Brain pericyte (primary cell): ENCODE data around the gene LDHAL6B.
"Not testable (repeated sequence)": the region's sequence is repeated elsewhere in the genome, so short reads cannot be mapped to it uniquely, and the experiment has no call there.

Experiments
- DNase-seq: peaks from one replicate; pipeline ENCODE4 v3.0.0-alpha.2; 2012; ENCODE audit warnings: low read depth, low spot score

LDHAL6B gene

DNA sequence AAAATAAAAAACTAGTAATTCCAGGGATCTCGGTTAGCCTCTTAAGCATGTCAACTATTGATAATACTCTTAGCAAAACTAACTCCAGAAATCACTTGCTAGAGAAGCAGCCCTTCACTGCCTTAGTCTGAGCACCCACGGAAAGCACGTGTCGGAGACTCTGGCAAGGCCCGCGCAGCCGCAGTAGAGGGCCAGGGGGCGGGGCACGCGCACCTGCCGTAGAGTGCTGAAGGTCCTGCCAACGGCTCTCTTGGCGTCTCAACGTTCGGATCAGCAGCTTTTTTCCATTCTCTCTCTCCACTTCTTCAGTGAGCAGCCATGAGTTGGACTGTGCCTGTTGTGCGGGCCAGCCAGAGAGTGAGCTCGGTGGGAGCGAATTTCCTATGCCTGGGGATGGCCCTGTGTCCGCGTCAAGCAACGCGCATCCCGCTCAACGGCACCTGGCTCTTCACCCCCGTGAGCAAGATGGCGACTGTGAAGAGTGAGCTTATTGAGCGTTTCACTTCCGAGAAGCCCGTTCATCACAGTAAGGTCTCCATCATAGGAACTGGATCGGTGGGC lies at the start of gene LDHAL6B:
Gene LDHAL6B (plus strand): TSS at position 221 of the 561 bp plus-strand sequence. CDS start 98 bp downstream, at position 319.
- no peak for DNase-seq

DNA sequence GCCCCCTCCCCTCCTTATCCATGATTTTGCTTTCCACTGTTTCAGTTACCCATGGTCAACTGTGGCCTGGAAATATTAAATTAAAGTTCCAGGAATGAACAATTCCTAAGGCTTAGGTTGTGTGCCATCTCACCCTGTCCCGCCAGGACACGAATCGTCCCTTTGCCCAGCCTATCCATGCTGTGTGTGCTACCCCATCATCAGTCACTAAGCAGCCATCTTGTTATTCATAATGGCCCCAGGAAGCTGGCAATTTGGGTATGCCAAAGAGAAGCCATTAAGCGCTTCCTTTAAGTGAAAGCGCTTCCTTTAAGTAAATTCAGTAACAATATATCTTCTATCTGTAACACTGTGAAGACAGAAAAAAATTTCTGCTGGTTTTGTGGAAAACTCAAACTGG lies 49.2 kb upstream of the LDHAL6B start:
- no peak for DNase-seq

GRCh38 chr15:59157840-59158700 lies 48.6 kb upstream of the LDHAL6B start:
- DNase-seq = no peak

DNA sequence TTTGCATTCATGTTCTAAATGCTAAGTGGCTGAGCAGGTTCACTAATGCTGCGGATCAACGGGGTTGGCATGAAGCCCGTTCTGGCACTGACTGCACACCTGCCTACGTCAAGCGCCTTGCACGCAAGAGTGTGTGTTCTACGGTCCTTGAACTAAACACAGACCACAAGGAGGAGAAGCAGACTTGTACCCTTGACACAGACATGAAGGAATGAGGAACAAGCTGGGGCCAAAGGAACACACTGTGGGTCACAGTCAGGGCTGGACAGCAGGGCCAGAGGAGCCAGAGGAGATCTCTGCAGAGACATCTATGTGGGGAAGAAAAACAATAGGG lies 48.0 kb upstream of the LDHAL6B start:
- no peak for DNase-seq

GRCh38 chr15:59159210-59159609 lies 47.4 kb upstream of the LDHAL6B start:
- DNase-seq = no peak

- DNase-seq = no peak
Observed at GRCh38 chr15:59160880-59161593, 45.6 kb upstream of the LDHAL6B start.

- DNase-seq = not testable (repeated sequence)
Observed at GRCh38 chr15:59162080-59162479, 44.6 kb upstream of the LDHAL6B start.

GRCh38 chr15:59165726-59166125 lies 40.9 kb upstream of the LDHAL6B start:
- no peak for DNase-seq

DNA sequence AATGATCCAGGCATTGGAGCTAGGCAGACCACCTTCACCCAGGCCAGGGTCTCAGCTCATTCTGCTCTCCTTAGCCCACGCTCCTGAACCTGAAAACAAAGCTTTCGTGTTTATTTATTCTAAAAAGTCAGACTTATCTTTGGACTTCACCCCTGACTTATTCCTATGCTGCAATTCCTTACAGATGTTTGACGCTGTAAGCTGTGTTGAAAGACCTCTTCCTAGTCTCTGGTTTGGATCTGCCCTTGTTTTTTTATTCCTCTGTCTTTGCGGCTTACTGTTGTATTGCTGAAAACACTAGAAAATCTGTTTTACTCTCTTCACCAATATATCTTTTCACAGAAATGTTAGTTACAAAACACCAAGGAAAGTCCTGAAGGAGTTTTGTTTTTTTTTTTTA lies 40.5 kb upstream of the LDHAL6B start:
- DNase-seq = no peak

DNA sequence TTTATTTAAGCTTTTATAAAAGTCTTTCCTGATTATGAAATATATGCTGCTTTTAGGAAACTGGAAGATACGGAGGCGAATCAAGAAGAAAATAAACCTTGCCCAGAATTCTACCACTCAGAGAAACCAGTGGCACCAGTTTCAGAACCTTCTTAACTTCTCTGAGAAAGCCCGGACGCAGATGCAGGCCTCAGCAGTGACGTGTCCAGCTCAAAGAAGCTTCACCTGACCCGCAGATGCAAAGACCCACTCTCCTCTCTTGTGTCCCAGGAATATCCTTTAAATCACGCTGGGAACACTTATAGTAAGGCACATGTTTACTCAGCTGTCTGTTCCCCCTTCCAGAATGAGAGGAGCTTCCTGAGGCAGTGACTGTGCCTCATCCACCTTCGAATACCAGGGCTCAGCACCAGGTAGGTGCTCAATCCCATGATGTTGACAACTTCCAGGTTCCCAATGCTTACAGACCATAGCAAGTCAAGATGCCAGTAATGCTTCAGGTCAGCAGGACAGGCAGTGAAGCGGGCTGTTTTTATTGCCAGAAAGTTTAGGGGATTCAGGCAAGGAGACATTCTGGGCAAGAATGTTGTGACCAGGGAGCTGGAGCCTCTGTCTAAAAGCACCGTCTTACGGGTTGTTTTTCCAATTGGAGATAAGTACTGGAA lies 39.9 kb upstream of the LDHAL6B start:
- no peak for DNase-seq

- DNase-seq = no peak
Observed at GRCh38 chr15:59168536-59168935, 38.1 kb upstream of the LDHAL6B start.

- no peak for DNase-seq
Observed at GRCh38 chr15:59169251-59169708, 37.4 kb upstream of the LDHAL6B start.

- no peak for DNase-seq
Observed at GRCh38 chr15:59170295-59171066, 36.2 kb upstream of the LDHAL6B start.

- no peak for DNase-seq
Observed at GRCh38 chr15:59171067-59171397, 35.6 kb upstream of the LDHAL6B start.

DNA sequence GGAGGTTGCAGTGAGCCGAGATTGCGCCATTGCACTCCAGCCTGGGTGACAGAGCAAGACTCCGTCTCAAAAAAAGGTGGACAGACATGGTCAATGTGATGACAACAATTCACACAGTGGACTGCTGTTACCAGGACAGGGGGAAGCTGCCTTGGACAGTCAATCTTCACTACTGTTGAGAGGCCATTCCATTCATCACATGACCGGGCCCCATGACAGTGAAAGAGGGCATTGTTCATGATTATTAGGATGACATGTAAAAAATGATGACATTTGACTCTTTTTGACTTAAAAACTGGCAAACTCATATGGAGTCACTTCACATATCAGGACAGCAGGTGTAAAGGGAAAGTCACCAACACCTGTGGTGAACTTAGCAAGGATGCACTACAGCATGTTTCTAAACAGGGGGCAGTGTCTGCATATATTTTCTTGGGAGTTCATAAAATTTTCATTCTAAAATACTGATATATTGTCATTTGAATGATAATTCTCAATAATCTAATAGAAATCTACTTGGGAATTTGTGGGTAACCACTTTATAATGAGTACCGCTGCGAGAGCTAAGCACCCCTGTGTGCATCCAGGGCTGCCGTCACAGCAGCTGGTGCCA lies 34.2 kb upstream of the LDHAL6B start:
- DNase-seq = no peak

GRCh38 chr15:59173194-59173593 lies 33.4 kb upstream of the LDHAL6B start:
- DNase-seq = no peak

DNA sequence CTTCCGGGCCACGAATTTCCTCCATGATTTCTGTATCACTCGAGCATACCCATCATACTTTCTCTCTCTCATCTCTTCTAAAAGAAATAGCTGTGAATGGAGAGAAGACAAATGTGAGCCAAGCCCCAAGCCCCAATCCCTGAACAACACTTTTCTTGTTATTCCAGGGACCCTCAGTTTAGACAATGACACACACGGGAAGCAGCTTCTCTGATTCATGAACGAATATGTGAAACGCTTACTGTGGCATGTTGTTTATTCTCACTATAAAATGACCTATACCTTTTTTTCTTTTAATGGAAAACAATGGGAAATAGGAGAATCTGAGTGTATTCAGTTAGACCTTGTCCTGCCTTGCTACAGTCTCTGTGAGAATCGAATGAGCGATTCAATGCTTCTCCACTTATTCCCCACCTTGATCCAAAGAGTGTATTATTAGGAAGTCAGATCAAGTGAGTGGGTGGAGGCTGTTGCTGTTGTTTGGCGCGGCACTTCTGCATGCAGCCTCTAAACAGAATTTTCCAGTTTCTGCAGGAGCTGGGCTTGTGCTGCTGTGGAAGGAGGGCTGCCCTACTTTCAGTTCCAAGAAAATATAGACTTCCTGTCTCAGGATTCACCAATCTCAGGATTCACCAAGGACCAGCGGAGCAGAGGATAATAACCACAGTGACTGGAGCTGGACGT lies 32.4 kb upstream of the LDHAL6B start:
- no peak for DNase-seq

DNA sequence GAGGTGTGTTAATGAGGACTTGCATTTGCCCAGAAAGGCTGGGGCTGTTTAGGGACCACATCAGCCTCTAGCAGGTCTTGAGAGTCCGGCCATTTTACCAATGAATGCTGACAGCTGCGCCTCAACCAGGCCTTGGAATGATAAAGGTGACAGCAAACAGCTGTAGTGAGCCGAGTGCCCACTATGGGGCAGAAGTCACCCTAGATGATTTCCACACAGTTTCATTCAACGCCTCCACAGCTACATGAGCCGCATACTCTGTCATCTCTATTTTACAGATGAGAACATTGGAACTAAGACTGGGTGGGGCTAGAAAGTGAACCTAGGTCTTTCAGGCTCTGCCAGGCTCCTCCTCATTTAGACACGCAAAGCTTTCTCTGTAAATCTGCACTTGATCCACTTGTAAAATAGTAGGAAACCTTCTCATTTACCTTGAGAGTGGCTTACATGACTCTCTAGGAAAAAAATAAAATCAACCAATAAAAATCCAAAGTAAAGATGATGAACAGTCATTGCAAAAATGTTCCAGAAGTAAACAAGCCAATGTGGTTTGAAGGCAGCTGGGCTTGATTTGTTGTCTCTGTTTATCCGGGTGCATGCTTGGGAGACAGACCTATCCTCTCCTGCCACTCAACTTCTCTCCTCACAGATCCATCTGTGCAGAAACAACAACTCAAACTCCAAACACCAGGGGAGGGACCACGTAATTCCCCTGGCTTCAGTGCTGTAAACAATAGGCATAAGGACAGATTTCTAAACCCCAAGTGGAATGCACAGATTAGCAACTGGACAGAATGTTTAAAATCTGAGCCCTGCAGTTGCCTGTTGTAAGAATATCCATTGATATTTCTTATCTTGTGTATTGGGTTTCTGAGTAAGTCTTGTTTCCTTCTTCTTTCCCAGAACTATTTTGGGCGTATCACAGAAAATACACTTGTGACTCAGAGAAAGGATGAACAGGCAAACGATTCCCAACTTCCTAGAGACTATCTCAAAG lies 31.5 kb upstream of the LDHAL6B start:
- no peak for DNase-seq

- no peak for DNase-seq
Observed at GRCh38 chr15:59176653-59177316, 29.9 kb upstream of the LDHAL6B start.
